NCI-H460 (cell line): ENCODE data around the gene PKNOX1. TPM values are rescaled to one million over a fixed set of nuclear protein-coding genes. Genes with fewer than 3 reads are reported as not detected.
"Not testable (repeated sequence)": the region's sequence is repeated elsewhere in the genome, so short reads cannot be mapped to it uniquely, and the experiment has no call there.

Source experiments
- DNase-seq: peaks from one replicate; pipeline ENCODE4 v3.0.0-alpha.2; 2016; ENCODE audit warnings: low read depth; ENCODE audit errors: extremely low read depth
- total RNA-seq: library from RNA; depleted of rRNA; stranded (reverse); fragments of >200 nt; shearing (Covaris generic); gene quantifications from 2 replicates; pipeline ENCODE4 v1.2.3, GENCODE V29; 2014

PKNOX1 gene
- total RNA-seq, 1 experiment from 2014 or later = 9.7 TPM

GRCh38 chr21:42949094-42949755 lies 25.1 kb upstream of the PKNOX1 start:
- not testable (repeated sequence) for DNase-seq

DNA sequence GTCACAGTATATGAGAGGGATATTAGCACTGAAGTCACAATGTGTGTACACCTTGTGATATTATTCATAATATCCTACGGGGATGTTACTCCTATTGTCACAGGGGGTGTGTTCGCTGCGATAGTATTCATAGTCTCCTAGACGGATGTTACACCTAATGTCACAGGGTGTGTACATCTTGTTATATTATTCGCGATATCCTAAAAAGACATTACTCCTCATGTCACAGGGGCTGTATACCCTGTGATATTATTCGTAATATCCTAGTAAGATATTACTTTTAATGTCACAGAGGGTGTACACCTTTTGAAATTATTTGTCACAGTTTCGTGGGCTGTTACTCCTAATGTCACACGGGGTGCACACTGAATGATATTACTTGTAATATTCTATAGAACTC lies 23.2 kb upstream of the PKNOX1 start:
- DNase-seq = not testable (repeated sequence)

- no peak for DNase-seq
Observed at GRCh38 chr21:42956824-42957630, 17.3 kb upstream of the PKNOX1 start.

DNA sequence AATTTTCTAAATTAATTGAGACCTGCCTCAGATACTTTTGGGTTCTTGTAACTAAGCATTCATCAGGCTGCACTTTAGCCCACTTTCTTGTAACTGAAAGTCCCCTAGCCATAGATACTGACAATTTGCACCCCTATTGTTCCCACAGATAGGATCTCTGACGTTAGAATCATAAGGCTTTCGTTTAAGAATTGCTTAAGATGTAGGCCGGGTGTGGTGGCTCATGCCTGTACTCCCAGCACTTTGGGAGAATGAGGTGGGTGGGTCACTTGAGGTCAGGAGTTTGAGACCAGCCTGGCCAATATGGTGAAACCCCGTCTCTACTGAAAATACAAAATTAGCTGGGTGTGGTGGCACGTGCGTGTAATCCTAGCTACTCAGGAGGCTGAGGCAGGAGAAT lies 16.2 kb upstream of the PKNOX1 start:
- DNase-seq = not testable (repeated sequence)

DNA sequence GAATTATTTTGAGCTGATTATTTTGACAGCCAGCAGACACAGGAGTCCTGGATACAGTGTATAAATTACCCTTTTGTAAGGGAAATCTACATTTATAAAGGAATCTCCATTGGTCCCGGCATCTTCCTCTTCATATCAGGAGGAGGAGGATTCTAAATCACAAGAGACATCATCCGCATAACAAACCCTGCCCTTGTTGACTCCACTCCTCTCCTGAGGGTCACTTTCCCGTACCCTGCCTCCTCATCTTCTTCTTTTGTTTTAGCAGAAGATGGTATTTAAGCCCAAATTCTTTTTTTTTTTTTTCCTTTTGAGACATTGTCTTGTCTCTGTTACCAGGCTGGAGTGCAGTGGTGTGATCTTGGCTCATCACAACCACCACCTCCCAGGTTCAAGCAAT lies 14.6 kb upstream of the PKNOX1 start:
- DNase-seq = no peak

DNA sequence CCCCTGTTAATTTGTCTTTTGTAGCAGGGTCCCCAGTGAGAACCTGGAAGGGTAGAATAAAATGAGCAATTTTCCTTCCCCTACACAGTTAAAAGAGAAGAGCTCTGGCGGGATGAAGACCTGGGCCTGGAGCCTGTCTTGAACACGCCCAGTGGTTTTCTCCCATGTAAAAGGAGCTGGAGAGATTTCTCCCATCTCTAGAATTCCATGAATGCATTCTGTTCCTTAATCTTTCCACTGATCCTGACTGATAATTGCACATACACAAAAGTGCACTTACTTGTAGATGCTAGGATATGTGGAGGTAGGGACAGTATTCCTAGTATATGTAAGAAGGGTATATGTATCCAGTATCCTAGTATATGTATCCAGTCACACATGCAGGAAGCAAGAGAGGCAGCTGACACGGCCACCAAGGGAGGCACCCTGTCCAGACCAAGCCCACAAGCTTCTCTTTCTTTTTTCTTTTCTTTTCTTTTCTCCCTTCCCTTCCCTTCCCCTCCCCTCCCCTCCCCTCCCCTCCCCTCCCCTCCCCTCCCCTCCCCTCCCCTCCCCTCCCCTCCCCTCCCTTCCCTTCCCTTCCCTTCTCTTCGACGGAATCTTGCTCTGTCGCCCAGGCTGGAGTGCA lies 11.9 kb upstream of the PKNOX1 start:
- no peak for DNase-seq

DNA sequence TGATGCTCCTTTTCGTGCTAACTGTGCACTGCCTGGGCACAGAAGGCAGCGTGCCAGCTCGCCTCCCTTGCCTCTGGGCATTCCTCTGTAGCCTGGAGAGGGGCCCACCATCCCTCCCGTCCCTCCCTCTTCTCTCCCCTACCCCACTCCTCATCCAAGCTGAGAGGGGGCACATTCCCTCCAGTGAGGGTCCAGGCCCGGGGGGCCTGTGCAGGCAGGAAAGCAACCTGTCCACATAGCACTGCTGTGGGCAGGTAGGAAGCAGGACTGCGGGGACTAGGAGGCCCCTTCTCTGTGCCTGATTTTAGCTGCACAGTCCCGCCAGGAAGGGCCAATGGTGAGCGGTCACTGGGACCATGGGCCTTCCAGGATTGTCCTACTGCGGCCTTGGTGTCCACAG lies 10.3 kb upstream of the PKNOX1 start:
- DNase-seq = no peak

DNA sequence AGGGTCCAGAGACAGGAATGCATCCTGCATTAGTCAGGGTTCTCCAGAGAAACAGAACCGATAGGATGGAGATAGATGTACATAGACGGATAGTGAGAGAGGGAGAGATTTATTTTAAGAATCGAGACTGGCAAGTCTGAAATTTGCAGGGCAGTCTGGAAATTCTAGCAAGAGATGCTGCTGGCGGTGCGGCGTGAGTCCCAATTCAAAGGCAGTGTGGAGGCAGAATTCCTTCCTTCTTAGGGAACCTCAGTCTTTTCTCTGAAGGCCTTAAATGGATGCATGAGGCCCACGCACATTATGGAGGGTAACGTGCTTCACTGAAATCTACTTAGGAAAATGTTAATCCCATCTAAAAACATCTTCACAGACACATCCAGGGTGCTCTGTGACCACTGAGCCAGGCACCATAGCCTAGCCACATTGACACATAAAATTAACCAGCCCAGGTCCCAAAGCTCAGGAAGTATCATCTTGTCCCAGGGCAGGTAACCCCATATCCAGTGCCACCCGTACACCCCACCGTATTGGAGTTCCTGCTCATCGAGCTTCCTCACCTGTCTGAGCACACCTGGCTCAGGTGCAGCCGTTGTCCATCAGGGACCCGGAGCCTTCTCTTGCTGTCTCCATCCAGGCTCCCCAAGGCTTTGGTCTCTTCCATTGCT lies 9.7 kb upstream of the PKNOX1 start:
- no peak for DNase-seq

- DNase-seq = no peak
Observed at GRCh38 chr21:42965211-42965560, 9.2 kb upstream of the PKNOX1 start.

GRCh38 chr21:42967616-42968015 lies 6.7 kb upstream of the PKNOX1 start:
- not testable (repeated sequence) for DNase-seq

DNA sequence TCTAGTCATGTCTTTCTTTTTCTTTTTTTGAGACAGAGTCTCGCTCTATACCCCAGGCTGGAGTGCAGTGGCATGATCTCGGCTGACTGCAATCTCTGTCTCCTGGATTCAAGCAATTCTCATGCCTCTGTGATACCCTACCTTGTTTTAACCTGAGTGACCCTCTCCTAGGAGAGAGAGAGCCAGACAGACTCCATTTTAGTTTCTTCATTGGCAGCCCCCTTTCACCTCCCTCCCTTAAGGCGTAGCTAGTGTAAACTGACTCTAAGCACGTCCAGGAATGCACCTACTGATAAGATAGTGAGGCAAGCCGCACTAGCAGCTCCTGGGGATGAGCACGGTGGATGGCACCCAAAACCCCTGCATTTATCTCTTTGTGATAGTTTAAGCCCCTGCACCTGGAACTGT lies 5.2 kb upstream of the PKNOX1 start:
- DNase-seq = no peak

DNA sequence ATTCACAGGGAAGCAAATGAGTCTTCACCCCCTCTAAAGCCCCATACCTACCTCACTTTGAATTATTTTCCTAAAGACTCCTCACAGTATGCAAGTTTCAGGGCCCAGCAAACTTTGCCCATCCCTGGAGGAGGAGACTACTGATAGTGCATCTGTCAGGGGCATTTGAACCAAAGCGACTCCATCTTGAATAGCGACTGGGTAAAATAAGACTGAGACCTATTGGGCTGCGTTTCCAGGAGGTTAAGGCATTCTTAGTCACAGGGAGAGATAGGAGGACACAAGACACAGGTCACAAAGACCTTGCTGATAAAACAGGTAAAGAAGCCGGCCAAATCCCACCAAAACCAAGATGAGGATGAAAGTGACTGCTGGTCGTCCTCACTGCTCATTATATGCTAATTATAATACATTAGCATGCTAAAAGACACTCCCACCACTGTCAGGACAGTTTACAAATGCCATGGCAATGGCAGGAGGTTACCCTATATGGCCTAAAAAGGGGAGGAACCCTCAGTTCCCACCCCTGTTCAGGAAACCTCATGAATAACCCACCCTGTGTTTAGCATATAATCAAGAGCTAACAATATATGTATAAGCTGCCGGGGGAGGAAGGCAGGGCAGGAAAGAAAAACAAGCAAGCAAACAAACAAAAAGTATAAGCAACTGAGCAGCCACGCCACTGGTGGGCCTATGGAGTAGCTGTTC lies 3.3 kb upstream of the PKNOX1 start:
- no peak for DNase-seq

- DNase-seq = no peak
Observed at GRCh38 chr21:42971897-42972275, 2.5 kb upstream of the PKNOX1 start.

GRCh38 chr21:42973309-42973990 lies 912 bp upstream of the PKNOX1 start:
- DNase-seq = no peak

DNA sequence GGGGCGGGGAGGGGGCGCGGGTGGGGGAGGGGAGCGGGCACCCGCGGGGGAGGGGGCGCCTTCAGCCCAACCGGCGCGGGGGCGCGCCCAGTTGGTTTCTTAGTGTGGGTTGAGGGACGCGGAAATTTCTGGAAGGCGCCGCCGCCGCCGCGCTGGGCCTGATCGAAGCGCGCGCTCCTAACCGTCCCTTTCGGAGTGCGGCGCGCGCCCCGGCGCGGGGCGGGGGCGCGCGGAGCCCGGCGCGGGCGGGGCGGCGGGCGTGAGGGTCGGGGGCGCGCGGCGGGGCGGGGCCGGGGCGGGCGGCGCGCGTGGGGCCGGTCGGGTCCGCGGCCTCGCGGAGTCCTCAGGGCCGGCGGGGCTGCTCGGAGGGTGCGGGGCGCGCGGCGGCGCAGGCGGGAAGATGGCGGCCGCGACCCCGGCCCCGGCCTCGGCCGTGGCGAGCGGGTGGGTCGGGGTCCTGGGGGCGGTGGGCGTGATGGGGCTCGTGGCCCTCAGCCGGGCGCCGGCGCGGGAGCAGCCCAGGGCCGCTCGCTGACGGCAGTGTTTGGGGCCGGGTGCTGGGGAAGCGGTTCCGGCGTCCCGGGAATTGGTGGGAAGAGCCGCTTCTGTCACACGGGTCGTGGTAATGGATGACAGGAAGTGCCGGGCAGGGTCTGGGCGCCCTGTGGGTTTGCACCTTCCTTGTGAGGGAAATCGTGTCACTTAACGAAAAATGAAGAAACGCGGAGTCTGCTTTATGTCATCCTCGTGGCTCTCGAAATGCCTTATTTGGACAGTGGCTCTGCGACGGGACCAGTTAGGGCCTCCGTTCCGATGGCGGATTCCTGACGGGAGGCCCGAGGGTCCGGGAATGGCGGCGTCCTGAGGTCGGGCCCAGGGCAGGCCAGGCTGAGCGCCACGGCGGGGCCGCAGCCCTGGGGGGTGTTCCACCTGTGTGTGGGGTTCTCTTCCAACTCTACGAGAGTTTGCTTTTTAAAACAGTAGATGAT lies 764 bp downstream of the PKNOX1 start:
- peak; percentile 31 for DNase-seq

DNA sequence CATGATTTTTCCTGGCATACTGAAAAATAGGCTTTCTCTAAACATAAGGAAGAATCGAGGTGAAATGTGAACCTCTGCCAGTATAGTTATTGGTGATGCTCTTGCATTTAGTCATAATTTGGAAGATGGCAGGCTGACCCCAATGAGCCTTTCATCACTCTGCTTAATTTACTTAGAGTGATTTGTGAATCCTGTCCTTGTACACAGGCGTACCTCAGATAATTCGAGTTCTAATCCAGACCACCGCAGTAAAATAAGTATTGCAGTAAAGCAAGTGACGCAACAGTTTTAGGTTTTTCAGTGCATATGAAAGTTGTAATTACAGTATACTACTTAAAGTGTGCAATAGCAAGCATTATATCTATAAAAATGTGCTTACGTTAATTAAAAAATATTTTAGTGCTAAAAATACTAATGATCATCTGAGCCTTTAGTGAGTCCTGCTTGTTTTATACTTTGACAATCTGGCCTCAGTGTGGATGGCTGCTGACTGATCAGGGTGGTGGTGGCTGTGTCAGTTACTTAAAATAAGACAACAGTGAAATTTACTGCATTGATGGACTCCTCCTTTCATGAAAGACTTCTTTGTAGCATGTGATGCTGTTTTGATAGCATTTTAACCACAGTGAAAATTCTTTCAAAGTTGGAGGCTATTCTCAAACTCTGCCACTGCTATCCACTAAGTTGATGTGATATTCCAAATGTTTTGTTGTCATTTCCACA lies 1.7 kb downstream of the PKNOX1 start:
- no peak for DNase-seq

GRCh38 chr21:42980312-42981213 lies 6.2 kb downstream of the PKNOX1 start:
- DNase-seq = no peak
